Measurements from ENCODE around the gene ETV2. TPM values are rescaled to one million over a fixed set of nuclear protein-coding genes. Genes with fewer than 3 reads are reported as not detected.

ETV2 gene
- total and polyA plus RNA-seq, 2 of the 4 experiments (the other 2 are of a cell fraction): 1.2 TPM; not detected in 1

- Histone ChIP-seq H2BK20ac (ENCODE audit: low read depth, low read length) (no peak overlapping the region), H2AK5ac (ENCODE audit: low read depth, low read length) (no peak overlapping the region), H4K20me1 (ENCODE audit: insufficient read depth, low read length) (0 out of 2 replicates have a peak, but pooled peaks cover 7% of the 10 kb centered on the region), H3K56ac (ENCODE audit: extremely low read depth, insufficient read depth, low read length) (no peak overlapping the region), H3K27me3 (ENCODE audit: control insufficient read depth, insufficient read depth, low read length) (no peaks in the 10 kb centered on the region), H4K8ac (ENCODE audit: low read depth in 2 of 2, low read length in 2 of 2) (no peak overlapping the region), H2AFZ (replicated peaks; ENCODE audit: low read length, poor library complexity) (no peak overlapping the region), H4K91ac (ENCODE audit: insufficient read depth, low read depth, low read length) (no peak overlapping the region), H3K4ac (ENCODE audit: low read depth, low read length) (no peak overlapping the region), H3K4me3 (ENCODE audit: insufficient read depth, low read depth, low read length) (no peak overlapping the region), H3K36me3 (ENCODE audit: control insufficient read depth, insufficient read depth, low read length) (peaks cover 46% of the 10 kb centered on the region), H3K4me1 (ENCODE audit: control insufficient read depth, insufficient read depth, low read length) (no peaks in the 10 kb centered on the region), H3K14ac (replicated peaks; ENCODE audit: low read depth, low read length) (no peak overlapping the region), H3K4me2 (ENCODE audit: low read depth, low read length) (no peak overlapping the region), H2BK5ac (ENCODE audit: low read depth, low read length, poor library complexity, severe bottlenecking) (no peak overlapping the region), H2BK15ac (ENCODE audit: low read depth, low read length) (no peak overlapping the region), H3K18ac (ENCODE audit: low read depth, low read length) (no peak overlapping the region), H2AK9ac (replicated peaks; ENCODE audit: low read depth, low read length, poor library complexity) (no peak overlapping the region), H4K5ac (ENCODE audit: low read depth, low read length) (no peak overlapping the region), H3K9me1 (ENCODE audit: insufficient read depth, low read length) (no peaks in the 10 kb centered on the region), H3K79me1 (ENCODE audit: low read depth in 1 of 2, low read length in 2 of 2) (peaks cover 4 to 5% of the 10 kb centered on the region in 2 experiments; a peak in 2 of 4 replicates), H3K23ac (ENCODE audit: low read depth, low read length) (no peak overlapping the region), H3K9me3 (ENCODE audit: control insufficient read depth, insufficient read depth, low read length) (no peaks in the 10 kb centered on the region), H2BK120ac (ENCODE audit: low read depth, low read length) (no peak overlapping the region), H3K27ac (ENCODE audit: insufficient read depth, low read length) (no peak overlapping the region), H3K9ac (ENCODE audit: low read depth, low read length) (no peak overlapping the region)
- no TSS peak for BruUV-seq (replicated peaks)
- ChIA-PET CTCF (interaction anchor here (0.7 kb wide), 1 partner anchor 618 kb away, joined by 3 read pairs; no protein-coding TSS in a partner anchor), POLR2A (ENCODE audit: unreplicated experiment) (no interaction called here)
- in situ Hi-C loops (cut with MboI; ENCODE audit: low sequenced_read_pairs): no loop called here
- DNase-seq (no peak), ATAC-seq (ENCODE audit: low read depth) (no peak)
- no CpG with 5 or more reads among the region's 6 CpGs for WGBS, 2 experiments (ENCODE audit: extremely low coverage in 2 of 2, insufficient read length in 1 of 2)
- dilution Hi-C loops (cut with HindIII; ENCODE audit: low sequenced_read_pairs, unreplicated experiment): no loop called here
- no peak for TF ChIP-seq CTCF (conservative IDR thresholded peaks at IDR 0.05; ENCODE audit: low read depth, low read length)
- intact Hi-C loops (cut with micrococcal nuclease): no loop called here
Observed at GRCh38 chr19:35661995-35662340, 20.4 kb downstream of the ETV2 start.
